Fibroblast of pulmonary artery (primary cell): ENCODE data around the gene BEST2.

Experiments used
- DNase-seq: peaks from one replicate; pipeline ENCODE4 v3.0.0-alpha.2; 2010; ENCODE audit warnings: low read depth
- H3K4me3 ChIP-seq: replicated peaks from 2 replicates; pipeline ENCODE4 v1.5.1; 2011; ENCODE audit warnings: low read depth, mild to moderate bottlenecking, control low read depth, low read length, moderate library complexity
- TF ChIP-seq, protein P1 (sequence below): IDR thresholded peaks from 2 replicates; pipeline ENCODE4 v1.5.1; 2011; ENCODE audit warnings: mild to moderate bottlenecking, control low read depth, low read length, inconsistent platforms; ENCODE audit errors: missing control alignments

The BEST2 gene

DNA sequence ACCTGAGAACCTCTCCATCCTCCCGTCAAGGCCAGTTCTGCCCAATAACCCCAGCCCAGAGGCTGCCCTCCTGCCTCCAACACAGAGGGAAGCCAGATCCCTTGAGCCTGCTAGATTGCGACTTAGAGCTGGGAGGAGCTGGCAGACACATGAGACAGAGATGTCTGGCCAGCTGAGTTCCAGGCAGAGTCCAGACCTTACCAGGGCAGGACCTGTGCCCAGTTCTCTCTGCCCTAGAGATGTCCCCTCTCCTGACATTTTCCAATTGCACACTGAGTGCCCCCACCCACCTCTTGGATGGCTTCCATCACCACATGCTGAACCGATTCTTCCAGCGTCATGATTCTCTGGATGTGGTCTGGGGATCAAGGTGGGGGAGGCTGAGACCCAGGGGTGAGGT is 20.7 kb downstream of the BEST2 start:
- DNase-seq = no peak
- TF ChIP-seq, protein P1, sequence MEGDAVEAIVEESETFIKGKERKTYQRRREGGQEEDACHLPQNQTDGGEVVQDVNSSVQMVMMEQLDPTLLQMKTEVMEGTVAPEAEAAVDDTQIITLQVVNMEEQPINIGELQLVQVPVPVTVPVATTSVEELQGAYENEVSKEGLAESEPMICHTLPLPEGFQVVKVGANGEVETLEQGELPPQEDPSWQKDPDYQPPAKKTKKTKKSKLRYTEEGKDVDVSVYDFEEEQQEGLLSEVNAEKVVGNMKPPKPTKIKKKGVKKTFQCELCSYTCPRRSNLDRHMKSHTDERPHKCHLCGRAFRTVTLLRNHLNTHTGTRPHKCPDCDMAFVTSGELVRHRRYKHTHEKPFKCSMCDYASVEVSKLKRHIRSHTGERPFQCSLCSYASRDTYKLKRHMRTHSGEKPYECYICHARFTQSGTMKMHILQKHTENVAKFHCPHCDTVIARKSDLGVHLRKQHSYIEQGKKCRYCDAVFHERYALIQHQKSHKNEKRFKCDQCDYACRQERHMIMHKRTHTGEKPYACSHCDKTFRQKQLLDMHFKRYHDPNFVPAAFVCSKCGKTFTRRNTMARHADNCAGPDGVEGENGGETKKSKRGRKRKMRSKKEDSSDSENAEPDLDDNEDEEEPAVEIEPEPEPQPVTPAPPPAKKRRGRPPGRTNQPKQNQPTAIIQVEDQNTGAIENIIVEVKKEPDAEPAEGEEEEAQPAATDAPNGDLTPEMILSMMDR = no peak
- no peak overlapping the region for H3K4me3 ChIP-seq

DNA sequence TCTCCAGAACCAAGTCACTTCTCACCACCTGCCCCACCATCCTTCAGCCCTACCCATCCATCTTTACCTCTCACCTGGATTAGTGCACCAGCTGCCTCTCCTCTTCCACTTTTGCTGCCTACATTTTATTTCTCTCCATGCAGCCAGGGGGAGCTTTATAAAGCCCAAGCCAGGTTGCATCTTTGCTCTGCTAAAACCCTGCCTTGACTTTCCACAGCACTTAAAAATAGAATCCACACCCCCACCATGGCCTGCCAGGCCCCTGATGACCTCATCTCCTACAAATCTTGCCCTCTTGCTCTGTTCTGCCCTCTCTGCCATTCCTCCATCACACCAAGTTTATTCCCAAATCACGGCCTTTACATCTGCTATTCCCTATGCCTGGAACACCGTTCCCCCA is 22.0 kb downstream of the BEST2 start:
- H3K4me3 ChIP-seq = no peak overlapping the region
- TF ChIP-seq, protein P1 = peak; percentile 42
- DNase-seq = peak; percentile 40

DNA sequence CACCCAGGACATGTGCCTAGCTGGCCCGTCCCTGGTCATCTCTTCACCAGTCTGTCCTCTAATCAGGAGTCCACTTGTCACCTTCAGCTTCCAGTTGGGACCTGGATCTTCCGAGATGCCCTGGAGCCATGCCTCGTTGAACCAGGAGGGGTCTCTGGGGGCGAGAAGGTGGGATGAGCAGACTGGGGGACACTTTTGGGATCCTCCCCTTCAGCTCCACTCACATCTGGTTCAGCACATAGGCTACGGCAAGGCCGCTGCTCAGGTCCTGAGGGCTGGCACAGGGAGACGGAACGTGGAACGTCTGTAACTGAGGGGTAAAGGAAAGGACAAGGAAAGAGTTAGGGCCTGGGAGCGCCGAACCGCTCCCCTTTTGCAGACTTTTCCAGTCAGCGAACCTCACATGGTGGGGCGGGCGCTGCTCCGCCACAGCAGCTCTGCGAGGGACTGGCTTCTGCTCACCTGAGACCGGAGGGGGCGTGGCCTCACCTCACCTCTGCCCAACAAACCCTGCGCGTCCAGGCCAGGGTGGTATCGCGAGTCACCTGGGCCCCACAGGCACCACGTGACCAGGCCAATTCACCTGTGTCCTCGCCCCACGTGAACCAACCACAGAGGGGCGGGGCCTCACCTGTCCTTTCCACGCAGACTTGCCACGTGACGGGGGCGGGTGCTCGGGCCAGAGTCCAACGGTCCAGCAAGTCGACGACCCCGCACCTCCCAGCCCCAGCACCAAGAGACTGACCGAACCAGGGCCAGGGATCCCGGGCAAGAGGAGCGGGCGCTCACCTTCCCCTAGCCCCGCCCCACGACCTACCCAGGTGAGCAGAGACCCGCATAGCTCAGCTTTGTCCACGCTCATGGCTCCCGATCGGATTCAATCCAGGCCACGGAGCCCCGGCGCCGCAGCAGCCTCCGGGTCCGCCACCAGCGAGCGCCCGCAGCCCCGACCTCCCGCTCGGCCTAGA is 23.3 kb downstream of the BEST2 start, which contains the start of gene HOOK2:
Gene HOOK2, minus strand, starts transcription at position 965 of the 968 bp plus-strand sequence. Its CDS starts 103 bp downstream, at position 862.
- DNase-seq = no peak
- H3K4me3 ChIP-seq = peak within 1 kb of the TSS; percentile 70
- TF ChIP-seq, protein P1 = no peak

DNA sequence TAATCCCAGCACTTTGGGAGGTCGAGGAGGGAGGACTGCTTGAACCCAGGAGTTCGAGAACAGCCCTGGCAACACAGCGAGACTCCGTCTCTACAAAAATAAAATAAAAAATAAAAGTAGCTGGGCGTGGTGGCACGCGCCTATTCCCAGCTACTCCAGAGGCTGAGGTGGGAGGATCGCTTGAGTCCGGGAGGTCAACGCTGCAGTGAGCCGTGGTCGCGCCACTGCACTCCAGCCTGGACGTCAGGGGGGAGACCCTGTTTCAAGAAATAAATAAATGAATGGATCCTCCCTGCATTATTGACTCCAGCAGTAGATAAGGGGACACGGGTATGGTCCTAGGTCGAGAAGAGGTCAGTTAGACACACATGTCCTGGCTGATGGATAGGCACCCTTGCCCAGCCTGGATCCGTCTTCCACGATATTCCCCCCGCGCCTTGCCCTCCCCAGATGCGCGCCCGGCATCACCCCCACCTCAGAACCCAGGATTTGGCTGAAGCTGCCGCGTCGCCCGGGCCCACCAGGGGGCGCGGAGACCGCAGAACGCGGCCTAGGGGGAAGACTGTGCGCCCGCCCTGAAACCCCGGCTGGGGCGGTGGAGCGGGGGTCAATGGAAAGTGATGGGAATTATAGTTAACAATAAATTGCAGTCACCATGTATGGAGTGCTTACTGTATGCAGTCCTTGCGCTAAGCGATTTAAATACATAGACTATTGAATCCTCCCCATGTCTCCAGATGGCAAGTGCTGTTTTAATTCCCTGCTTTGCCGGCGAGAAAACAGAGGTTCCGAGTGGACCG is 25.8 kb downstream of the BEST2 start:
- TF ChIP-seq, protein P1 = peak; percentile 76
- H3K4me3 ChIP-seq = peak overlapping the region; percentile 78
- DNase-seq = peak; percentile 80

DNA sequence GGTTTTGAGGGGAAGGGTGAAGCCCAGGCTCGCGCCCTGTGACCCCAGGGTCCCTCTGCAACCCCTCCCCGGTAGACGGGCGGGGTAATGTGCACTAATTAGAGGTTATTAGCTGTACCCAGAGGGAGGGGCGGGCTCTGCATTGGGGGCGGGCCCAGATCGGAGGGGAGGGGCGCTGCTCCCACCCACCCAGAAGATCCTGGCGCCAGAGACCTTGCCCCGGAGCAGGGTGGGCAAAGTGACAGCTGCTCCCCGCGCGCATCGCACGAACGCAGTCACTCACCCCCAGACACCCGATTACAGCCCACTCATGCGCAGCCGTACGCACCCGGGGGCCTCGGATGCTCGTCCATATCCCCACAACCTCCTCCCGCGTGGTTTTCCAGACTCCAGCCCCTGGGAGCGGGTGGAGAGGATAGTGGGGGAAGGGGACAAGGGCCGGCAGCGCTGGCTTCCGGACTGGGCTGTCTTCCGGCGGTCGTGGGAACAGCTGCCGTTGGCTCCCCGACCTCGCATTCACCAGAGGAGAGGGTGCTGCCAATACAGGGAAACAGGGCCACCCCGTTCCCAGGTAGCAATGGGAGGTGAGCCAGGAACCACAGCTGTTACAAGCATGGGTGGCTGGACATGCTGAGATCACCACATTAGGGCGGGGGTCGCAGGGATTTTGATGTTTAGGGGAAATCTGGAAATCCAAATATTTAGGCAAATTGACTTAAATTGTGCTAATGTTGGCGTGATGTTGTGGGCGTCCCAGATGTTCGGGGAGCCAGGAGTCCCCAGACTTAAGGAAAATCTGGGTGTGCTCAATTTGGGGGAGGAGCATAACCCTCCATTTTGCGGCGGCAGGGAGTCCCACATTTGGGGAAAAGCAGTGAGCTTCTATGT is 26.7 kb downstream of the BEST2 start:
- peak; percentile 90 for DNase-seq
- TF ChIP-seq, protein P1 = no peak
- H3K4me3 ChIP-seq = peak overlapping the region; percentile 78

DNA sequence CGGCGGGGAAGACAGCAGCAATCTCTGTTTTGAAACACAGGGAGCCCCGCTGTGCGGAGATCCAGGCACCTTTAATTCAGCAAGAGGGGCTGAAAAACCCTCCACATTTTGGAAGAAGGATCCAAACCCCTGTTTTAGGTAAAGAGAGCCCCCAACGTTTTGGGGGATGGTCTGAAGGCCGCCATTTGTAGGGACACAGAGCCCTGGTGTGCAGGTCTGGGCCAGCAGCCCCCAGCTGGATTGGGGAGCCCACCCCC is 27.2 kb downstream of the BEST2 start:
- H3K4me3 ChIP-seq = peak overlapping the region; percentile 78
- no peak for DNase-seq
- TF ChIP-seq, protein P1 = no peak
